Stimulated activated CD8-positive, alpha-beta memory T cell treated with anti-CD3 and anti-CD28 coated beads, Interleukin-15, amount 100 ng/mL, for 48 hours (primary cell): ENCODE data around the gene PFN4.
"Not testable (repeated sequence)": the region's sequence is repeated elsewhere in the genome, so short reads cannot be mapped to it uniquely, and the experiment has no call there.

Experiments
- DNase-seq, 2 donors: peaks; one replicate each; pipeline ENCODE4 v3.0.0-alpha.2; 2020; ENCODE audit warnings: low read depth in 2 of 2

Gene PFN4, protein sequence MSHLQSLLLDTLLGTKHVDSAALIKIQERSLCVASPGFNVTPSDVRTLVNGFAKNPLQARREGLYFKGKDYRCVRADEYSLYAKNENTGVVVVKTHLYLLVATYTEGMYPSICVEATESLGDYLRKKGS

DNA sequence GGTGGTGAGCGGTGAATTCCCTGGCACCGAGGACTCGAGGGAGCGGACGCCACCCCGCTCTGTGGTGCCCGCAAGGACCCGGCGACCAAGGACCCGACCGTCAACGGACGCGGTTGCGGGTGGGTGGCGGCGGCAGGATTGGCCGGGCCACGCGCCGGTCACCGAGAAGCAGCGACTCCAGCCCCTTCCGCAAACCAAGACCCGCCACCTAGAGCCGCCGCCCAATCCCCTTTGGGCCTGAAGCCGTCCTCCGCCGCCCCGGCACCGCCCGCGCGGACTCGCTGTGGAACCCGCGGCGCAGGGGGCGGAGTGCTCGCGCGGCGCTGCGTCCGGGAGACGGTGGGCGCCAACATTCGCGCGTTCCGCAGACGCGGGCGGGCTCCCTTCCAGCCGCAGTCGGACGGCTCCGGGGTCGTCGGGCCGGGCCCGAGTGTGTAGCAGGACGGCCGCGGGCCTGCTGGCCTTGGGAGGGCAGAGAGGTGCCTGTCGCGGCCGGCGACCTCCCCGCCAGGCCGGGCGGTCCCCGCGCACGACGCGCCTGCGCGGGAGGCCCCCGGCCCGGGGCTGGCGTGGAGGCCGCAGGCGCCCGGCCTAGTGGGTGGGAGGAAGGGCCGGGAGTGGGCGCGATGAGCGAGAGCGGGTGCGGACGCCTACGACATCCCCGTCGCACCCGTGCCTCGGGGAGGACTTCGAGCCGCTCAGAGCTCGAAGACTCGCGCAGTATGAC, at the start of gene PFN4, which contains the start of gene FAM228B:
TSS of gene PFN4 (minus strand) at position 140 of the 727 bp plus-strand sequence. CDS start 799 bp downstream, outside the sequence.
TSS of gene FAM228B (plus strand) at position 275 of the 727 bp plus-strand sequence. CDS start 893 bp downstream, outside the sequence.
- peak; percentile 60 to 65 for DNase-seq

DNA sequence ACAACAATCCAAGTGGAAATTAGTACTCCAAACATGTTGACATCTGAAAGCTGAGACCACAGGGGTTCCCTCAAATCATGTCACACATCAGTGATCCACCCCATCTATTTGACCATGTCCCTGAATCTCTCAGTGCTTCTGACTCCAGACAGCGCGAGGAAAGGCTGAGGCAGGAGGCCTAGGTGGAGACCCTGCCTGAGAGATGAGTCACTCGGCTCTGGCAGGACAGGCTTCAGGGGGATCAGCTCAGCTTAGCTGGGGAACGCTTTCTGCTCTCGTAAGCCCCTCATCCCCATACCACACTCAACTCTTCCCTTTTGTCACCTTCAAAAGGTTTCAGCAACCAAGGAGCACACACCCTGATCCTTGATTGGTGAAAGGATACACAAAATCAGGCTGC, 45.9 kb upstream of the PFN4 start:
- no peak for DNase-seq

- peak; percentile 23 to 24 for DNase-seq
Observed at GRCh38 chr2:24164416-24164973, 41.4 kb upstream of the PFN4 start.

DNA sequence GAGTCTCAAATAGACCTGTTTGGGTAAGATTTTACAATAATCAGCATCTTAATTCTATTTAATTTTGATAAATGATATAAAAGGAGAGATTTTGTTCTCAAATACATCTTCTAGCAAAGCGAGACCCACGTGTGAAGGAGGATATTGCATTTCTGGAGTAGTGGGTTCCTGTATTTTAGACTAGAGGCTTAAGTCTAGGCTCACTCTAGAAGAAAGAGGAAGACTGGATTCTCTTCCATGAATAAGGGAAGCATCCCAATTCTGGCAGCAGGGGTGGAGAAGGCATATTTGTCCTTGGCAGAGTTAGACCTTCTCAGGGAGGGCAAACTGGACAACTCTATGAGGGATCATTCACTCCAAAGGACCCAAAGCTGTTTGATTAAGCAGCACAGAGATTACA, 40.5 kb upstream of the PFN4 start:
- DNase-seq, result no peak

- no peak for DNase-seq
Observed at GRCh38 chr2:24163186-24163585, 40.1 kb upstream of the PFN4 start.

DNA sequence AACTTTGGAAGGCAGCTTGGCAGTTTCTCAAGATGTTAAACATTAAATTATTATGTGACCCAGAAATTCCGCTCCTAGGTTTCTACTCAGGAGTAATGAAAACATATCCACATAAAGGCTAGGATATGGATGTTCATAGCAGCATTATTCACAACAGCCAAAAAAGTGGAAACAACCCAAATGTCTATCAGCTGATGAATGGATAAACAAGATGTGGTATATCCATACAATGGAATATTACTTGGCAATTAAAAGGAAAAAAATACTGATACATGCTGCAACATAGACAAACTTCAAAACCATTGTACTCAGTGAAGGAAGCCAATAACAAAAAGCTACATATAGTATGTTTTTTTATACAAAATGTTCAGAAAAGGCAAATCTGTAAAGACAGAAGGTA, 39.4 kb upstream of the PFN4 start:
- DNase-seq, result no peak

- DNase-seq, result no peak
Observed at GRCh38 chr2:24160761-24161160, 37.6 kb upstream of the PFN4 start.

GRCh38 chr2:24159708-24160107, 36.6 kb upstream of the PFN4 start:
- DNase-seq, result no peak

DNA sequence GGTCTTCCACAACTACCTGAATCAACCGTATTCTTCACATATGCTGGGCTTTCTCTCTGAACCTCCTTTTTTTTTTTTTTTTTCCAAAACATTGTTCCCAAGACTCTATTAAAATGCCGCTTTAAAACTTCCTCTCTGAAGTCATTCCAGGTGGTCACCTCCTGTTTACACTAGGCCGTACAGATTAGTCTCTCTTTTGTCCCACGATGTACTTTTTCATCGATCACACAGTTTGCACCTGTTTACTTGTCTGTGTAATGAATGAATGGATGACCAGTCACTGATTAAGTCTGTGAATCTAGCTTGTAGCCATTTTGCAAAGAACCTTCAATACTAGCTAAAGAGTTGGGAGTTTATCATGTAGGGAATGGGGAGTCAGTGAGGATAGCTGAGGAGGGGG, 35.0 kb upstream of the PFN4 start:
- DNase-seq, result no peak

- no peak for DNase-seq
Observed at GRCh38 chr2:24153478-24153877, 30.3 kb upstream of the PFN4 start.

DNA sequence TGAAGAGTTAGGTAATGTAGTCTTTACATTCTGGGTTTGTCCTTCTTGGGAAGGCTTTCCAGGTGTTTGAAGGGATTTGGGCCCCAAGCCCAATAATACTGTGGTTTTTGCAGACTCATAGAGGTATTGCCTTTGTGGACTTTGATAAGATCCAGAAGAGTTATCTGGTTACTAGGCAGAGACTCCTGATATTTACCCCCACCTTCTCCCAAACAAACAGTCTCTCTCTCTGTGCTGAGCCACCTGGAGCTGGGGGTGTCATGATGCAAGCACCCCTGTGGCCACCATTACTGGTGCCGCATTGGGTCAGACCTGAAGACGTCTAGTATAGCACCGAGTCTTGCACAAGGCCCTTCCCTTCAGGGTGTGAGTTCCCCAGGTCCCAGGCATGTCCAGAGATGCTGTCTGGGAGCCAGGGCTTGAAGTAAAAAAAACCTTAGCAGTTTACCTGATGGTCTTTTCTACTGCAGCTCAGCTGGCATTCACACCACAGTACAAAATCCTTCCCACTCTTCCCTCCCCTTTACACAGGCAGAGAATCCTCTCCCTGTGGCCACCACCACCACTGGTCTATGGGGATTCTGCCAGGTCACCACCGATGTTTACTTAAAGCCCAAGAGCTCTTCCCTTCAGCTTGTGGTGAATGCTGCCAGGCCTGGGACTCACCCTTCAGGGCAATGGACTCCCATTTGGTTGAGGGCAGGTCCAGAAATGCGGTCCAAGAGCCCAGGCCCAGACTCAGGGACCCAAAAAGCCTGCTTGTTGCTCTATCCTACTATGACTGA, 29.5 kb upstream of the PFN4 start:
- DNase-seq, result no peak

- no peak for DNase-seq
Observed at GRCh38 chr2:24147364-24147763, 24.2 kb upstream of the PFN4 start.

GRCh38 chr2:24140305-24140704, 17.2 kb upstream of the PFN4 start:
- not testable (repeated sequence) for DNase-seq

DNA sequence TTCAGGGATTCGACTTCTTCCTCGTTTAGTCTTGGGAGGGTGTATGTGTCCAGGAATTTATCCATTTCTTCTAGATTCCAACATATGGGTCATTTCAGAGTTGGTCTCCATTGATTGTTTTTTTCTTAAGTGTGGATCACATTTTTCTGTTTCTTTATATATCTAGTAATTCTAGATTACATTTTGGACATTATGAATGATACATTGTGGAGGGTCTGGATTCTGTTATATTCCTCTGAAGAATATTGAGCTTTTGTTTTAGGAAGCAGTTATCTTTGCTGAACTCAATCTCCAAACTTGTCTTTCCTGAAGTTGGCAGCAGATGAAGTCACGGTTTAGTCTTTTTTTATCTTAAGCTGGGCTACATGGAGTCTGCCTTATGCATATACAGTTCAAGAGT, 9.4 kb upstream of the PFN4 start:
- no peak for DNase-seq

DNA sequence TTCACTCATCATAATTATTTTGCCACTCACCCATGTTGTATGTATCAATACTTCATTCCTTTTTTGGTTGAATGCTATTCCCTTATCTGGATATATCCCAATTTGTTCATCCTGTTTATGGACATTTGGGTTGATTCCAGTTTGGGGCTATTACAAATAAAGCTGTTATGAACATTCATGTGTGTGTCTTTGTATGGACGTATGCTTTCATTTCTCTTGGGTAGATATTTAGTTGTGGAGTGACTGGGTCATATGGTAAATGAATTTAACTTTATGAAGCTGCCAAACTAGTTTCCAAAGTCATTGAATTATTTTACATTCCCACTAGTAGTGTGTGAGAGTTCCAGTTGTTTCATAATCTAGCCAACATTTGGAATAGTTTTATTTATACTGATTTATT, 2.8 kb upstream of the PFN4 start:
- DNase-seq, result no peak

DNA sequence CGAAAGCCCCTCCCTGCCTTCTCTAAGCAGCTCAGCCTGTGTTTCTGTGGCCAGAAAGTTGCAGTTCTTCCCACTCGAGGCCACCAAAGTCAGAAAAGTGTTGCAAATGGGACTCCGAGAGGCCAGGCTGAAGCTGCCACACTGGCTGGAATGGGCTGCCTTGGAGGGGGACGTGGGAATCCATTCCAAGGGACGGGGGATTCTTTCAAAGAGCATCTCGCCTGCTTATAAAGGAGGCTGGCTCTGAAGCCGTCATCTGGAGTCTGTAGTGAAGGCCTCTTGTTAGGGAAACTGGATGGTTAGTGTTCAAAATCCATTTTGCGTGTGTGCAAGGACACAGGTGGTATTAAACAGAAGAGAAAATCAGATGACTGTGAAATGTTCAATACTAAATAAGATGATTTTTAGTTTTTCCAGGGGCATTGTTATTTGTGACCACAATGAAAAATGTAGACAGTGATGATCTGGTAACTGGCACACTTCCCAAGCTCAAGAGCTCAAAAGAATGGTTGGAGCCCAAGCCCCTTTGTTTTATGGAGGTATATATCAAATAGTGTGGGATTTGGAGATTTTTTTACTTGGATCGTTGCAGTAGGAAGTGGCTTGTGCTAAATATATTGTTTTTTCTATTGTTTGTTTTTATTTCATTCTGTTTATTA, 917 bp upstream of the PFN4 start:
- no peak for DNase-seq

GRCh38 chr2:24122366-24123194, 554 bp downstream of the PFN4 start:
- no peak for DNase-seq

GRCh38 chr2:24121469-24121868, 1.7 kb downstream of the PFN4 start:
- no peak for DNase-seq

- DNase-seq, result no peak
Observed at GRCh38 chr2:24121066-24121465, 2.1 kb downstream of the PFN4 start.

GRCh38 chr2:24117902-24118301, 5.2 kb downstream of the PFN4 start:
- no peak for DNase-seq

- no peak for DNase-seq
Observed at GRCh38 chr2:24115057-24115456, 8.1 kb downstream of the PFN4 start.
